Neuron (in vitro differentiated cells): ENCODE results near the gene PCYT2.

Experiments
- H2AFZ ChIP-seq: one replicate; pipeline ENCODE4 v1.6.1; 2013; ENCODE audit warnings: low read depth, mild to moderate bottlenecking, inconsistent platforms, low read length, moderate library complexity
- H3K27me3 ChIP-seq: one replicate; pipeline ENCODE4 v1.6.1; 2013; ENCODE audit warnings: low read length; ENCODE audit not compliant: insufficient read depth
- H3K36me3 ChIP-seq: one replicate; pipeline ENCODE4 v1.6.1; 2013; ENCODE audit warnings: low read length; ENCODE audit not compliant: insufficient read depth
- H3K4me1 ChIP-seq: one replicate; pipeline ENCODE4 v1.6.1; 2013; ENCODE audit warnings: low read length; ENCODE audit not compliant: insufficient read depth
- H3K4me3 ChIP-seq: 2 replicates; pipeline ENCODE4 v1.5.1; 2013; ENCODE audit warnings: mild to moderate bottlenecking, low read length, moderate library complexity
- H3K9me3 ChIP-seq: one replicate; pipeline ENCODE4 v1.6.1; 2013; ENCODE audit warnings: low read length

PCYT2 gene

DNA sequence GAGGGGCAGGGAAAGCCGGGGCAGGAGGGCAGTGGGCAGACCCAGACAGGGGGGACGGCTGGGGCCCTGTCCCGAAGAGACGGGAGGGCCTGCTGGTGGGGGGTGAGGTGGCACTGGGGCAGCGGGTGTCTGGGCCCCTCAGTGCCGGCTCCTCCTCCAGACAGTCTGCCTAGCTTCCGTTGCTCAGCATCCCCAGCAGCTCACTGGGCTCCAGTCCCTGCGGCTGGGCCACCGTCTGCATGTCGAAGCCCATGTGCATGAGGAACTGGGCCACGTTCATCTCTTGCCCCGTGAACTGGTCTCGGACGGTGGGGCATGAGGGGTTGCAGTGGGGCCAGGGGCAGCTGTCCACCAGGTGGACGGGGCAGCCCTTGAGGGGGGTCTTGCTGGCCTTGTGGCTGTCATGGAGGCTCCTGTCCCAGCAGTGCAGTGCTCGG, 41.6 kb upstream of the PCYT2 start:
- peaks cover 6% of the 10 kb centered on the region for H3K4me1 ChIP-seq
- no peaks in the 10 kb centered on the region for H3K9me3 ChIP-seq
- H3K4me3 ChIP-seq = no peak overlapping the region
- H3K36me3 ChIP-seq = no peaks in the 10 kb centered on the region
- H2AFZ ChIP-seq = no peak overlapping the region
- peaks cover 14% of the 10 kb centered on the region for H3K27me3 ChIP-seq

DNA sequence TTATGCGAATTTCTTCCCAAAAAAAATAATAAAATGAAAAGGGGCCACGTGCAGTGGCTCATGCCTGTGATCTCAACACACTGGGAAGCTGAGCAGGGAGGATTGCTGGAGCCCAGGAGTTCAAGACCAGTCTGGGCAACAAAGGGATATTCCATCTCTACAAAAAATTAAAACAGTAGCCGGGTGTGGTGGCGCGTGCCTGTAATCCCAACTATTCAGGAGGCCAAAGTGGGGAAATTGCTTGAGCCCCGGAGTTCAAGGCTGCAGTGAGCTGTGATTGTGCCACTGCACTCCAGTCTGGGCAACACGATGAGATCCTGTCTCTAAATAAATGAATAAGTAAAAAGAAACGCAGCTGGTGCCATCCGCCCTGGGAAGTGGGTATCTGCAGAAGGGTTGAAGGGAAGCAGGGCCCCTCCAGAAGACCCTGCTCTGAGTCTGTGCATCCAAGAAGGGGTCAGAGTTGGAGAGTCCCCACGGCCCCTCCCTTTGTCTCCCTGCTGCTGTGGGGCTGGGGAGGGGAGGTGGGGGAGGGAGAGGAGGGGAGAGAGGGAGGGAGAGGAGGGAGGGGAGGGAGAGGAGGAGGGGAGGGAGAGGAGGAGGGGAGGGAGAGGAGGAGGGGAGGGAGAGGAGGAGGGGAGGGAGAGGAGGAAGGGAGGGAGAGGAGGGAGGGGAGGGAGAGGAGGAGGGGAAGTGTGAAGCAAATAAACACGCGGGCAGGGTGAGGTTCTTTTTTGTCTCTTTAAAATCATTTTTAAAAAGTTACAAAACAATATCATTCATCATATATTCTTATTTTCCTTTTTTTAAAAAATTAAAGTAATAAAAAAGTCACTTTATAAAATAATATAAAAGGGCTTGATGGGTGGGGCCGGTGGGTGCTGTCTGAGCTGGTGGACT, 40.8 kb upstream of the PCYT2 start:
- no peak overlapping the region for H3K4me3 ChIP-seq
- no peaks in the 10 kb centered on the region for H3K36me3 ChIP-seq
- peaks cover 6% of the 10 kb centered on the region for H3K4me1 ChIP-seq
- no peaks in the 10 kb centered on the region for H3K9me3 ChIP-seq
- peaks cover 7% of the 10 kb centered on the region for H3K27me3 ChIP-seq
- no peak overlapping the region for H2AFZ ChIP-seq

- H3K36me3 ChIP-seq = no peaks in the 10 kb centered on the region
- H2AFZ ChIP-seq = no peak overlapping the region
- H3K4me1 ChIP-seq = peaks cover 2% of the 10 kb centered on the region
- no peaks in the 10 kb centered on the region for H3K9me3 ChIP-seq
- H3K4me3 ChIP-seq = no peak overlapping the region
- no peaks in the 10 kb centered on the region for H3K27me3 ChIP-seq
Observed at GRCh38 chr17:81950501-81950900, 39.3 kb upstream of the PCYT2 start.

- Histone ChIP-seq H3K27me3 (no peaks in the 10 kb centered on the region), H3K9me3 (no peaks in the 10 kb centered on the region), H2AFZ (no peak overlapping the region)
Observed at GRCh38 chr17:81948635-81949378, 37.6 kb upstream of the PCYT2 start.

GRCh38 chr17:81947189-81947588, 36.0 kb upstream of the PCYT2 start, which contains the start of gene MYADML2:
Gene MYADML2 (minus strand): TSS chr17:81947233. CDS start chr17:81941741, 5,492 bp downstream.
- Histone ChIP-seq H3K36me3 (no peaks in the 10 kb centered on the region), H3K27me3 (no peaks in the 10 kb centered on the region), H2AFZ (no peak within 1 kb of the TSS), H3K4me3 (no peak within 1 kb of the TSS), H3K9me3 (no peaks in the 10 kb centered on the region), H3K4me1 (peaks cover 1% of the 10 kb centered on the region)

More at GRCh38 chr17:81948635-81949378, 37.6 kb upstream of the PCYT2 start:
- no peak overlapping the region for H3K4me3 ChIP-seq
- no peaks in the 10 kb centered on the region for H3K4me1 ChIP-seq
- no peaks in the 10 kb centered on the region for H3K36me3 ChIP-seq

GRCh38 chr17:81944858-81945257, 33.7 kb upstream of the PCYT2 start:
- Histone ChIP-seq H3K4me1 (peaks cover 12% of the 10 kb centered on the region), H3K9me3 (no peaks in the 10 kb centered on the region), H2AFZ (no peak overlapping the region), H3K36me3 (no peaks in the 10 kb centered on the region), H3K27me3 (no peaks in the 10 kb centered on the region), H3K4me3 (no peak overlapping the region)

DNA sequence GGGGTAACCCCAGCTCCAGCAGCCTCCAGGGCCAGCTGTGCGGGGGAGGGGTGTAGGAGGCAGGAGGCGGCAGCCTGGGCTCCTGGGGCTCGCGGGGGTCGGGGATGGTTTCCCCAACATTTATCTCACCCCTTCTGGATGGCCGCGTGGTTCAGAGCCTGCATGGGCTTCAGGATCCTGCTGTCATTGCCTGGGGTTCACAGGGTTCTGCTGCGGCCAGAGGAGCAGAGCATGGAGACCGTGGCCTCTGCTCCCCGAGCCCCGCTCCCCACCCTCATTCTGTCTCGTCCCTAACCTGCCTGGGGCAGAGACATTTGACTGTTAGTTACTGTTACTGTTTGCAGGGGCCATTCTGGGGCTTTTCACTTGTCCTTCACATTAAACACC, 31.0 kb upstream of the PCYT2 start:
- Histone ChIP-seq H3K9me3 (no peaks in the 10 kb centered on the region), H3K36me3 (no peaks in the 10 kb centered on the region), H2AFZ (no peak overlapping the region), H3K4me3 (no peak overlapping the region), H3K4me1 (peaks cover 14% of the 10 kb centered on the region), H3K27me3 (no peaks in the 10 kb centered on the region)

DNA sequence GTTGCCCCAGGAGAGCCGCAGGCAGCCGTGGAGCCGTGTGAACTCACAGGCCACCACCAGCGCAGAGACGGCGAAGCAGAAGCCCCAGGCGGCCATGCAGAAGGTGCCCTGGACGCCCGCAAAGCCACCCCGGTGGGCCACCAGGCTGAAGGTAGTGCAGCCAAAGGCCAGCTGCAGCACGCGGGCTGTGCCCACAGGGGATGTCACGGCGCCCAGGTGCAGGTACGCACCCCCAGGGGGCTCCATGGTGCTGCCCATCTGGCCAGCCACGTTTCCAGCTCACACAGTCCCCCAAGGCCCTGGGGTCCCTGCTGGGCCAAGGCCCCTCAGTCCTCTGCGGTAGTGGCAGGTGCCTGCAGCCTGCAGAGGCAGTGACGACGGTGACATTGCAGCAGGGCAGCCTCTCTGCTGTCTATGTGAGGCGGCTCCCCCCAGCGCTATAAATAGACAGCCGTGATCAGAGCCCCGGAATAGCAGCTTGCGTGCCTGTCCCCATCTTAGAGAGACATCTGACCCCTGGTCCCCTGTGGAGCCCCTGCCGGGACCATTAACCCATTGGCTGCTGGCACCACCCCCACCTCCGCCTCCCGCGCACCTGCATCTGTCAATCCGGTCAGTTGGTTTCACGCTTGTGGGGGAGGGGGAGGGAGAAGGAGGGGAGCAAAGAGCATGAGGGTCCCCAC, 30.4 kb upstream of the PCYT2 start:
- Histone ChIP-seq H3K36me3 (no peaks in the 10 kb centered on the region), H2AFZ (no peak overlapping the region), H3K4me3 (no peak overlapping the region), H3K27me3 (no peaks in the 10 kb centered on the region), H3K9me3 (no peaks in the 10 kb centered on the region), H3K4me1 (peaks cover 17% of the 10 kb centered on the region)

GRCh38 chr17:81940538-81941483, 29.6 kb upstream of the PCYT2 start:
- Histone ChIP-seq H3K4me1 (peaks cover 20% of the 10 kb centered on the region), H3K4me3 (no peak overlapping the region), H3K9me3 (no peaks in the 10 kb centered on the region), H2AFZ (no peak overlapping the region), H3K36me3 (no peaks in the 10 kb centered on the region), H3K27me3 (no peaks in the 10 kb centered on the region)

DNA sequence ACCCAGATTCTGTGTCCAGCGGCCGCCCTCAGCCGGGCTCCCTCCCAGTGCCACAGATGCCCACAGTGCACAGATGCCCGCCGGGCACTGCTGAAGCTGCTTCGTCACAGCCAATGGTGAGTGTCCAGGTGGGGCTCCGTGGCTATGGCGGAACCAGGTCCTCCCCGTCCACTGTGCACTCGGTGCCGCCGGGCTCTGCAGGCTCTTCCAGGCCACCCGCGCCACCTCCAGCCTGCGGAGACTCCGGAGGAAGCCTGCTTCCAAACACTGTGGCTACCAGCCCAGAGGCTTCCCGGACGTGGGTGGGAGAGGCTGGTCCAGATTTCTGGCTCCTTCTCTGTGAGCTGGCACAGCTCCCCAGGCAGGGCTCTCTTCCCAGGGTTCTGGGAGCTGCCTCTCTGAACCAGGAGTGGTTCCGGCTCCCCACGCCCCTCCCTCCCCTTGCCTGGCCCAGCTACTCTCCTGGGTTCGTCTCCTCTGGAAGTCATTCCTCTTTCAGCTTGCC, 28.7 kb upstream of the PCYT2 start:
- Histone ChIP-seq H3K36me3 (no peaks in the 10 kb centered on the region), H3K4me3 (no peak overlapping the region)

DNA sequence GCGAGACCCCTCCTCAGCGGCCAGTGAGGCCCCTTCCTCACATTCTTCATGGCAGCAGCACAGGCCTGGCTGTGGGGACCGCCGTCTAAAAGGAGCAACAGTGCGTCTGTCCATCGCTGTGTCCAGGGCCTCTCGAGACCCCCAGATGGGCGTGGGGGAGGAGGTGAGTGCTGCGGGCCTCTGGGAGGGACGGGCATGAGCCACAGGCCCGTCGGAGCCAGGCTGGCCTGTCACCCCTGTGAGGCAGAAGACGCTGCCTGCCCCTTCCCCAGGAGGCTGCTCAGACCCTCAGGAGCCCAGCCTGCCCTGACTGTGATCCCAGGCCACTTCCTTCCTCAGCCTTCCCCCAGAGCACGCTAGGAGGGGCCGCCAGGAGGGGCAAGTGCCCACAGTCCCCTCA, 28.0 kb upstream of the PCYT2 start:
- Histone ChIP-seq H3K9me3 (no peaks in the 10 kb centered on the region), H3K4me1 (peaks cover 20% of the 10 kb centered on the region), H3K27me3 (no peaks in the 10 kb centered on the region), H2AFZ (no peak overlapping the region), H3K36me3 (no peaks in the 10 kb centered on the region), H3K4me3 (no peak overlapping the region)

More for the DNA sequence above, 28.7 kb upstream of the PCYT2 start:
- Histone ChIP-seq H2AFZ (no peak overlapping the region), H3K9me3 (no peaks in the 10 kb centered on the region), H3K27me3 (no peaks in the 10 kb centered on the region), H3K4me1 (peaks cover 20% of the 10 kb centered on the region)

DNA sequence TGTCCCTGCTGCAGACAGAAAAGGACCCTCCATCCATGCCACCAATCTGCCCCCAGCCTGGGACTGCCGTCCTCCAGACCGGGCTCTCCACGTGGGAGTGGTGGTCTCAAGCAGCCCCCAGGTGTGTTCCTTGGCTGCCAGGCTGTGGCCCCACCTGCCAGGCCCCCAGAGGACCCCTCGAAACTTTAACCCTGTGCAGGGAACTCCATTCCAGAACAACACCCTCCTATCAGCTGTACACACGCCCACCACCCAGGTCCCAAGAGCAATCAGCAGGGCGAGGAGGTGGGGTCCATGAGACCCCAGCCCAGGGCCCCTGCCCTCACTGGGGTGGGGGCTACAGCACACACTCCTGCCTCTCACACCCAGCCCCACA, 24.5 kb upstream of the PCYT2 start:
- no peak overlapping the region for H3K4me3 ChIP-seq
- H2AFZ ChIP-seq = no peak overlapping the region

More for the DNA sequence above, 24.5 kb upstream of the PCYT2 start:
- no peaks in the 10 kb centered on the region for H3K9me3 ChIP-seq
- peaks cover 3% of the 10 kb centered on the region for H3K36me3 ChIP-seq
- H3K27me3 ChIP-seq = no peaks in the 10 kb centered on the region
- peaks cover 9% of the 10 kb centered on the region for H3K4me1 ChIP-seq
